HL-60 (cell line): ENCODE data around the gene TTC9C.
A peak's percentile ranks its signal among the peaks of the same experiment; 100 is the strongest.

Experiments used
- DNase-seq, 2 experiments: peaks; one replicate each; pipeline ENCODE4 v3.0.0-alpha.2; 2010 to 2020; ENCODE audit warnings: low read depth in 1 of 2, low spot score in 1 of 2
- H3K27ac ChIP-seq: fragments of 250-450 bp; sonication (Bioruptor Pico); replicated peaks from 2 replicates; pipeline ENCODE4 v1.5.1; 2020; ENCODE audit warnings: mild to moderate bottlenecking, moderate library complexity
- H3K27me3 ChIP-seq: fragments of 250-450 bp; sonication (Bioruptor Pico); 2 replicates; pipeline ENCODE4 v1.5.1; 2021; ENCODE audit warnings: mild to moderate bottlenecking, moderate library complexity; ENCODE audit not compliant: insufficient read depth, poor library complexity, severe bottlenecking
- H3K4me3 ChIP-seq: replicated peaks from 2 replicates; pipeline ENCODE4 v1.5.1; 2011; ENCODE audit warnings: mild to moderate bottlenecking, control low read depth, low read length; ENCODE audit not compliant: insufficient read depth
- CTCF ChIP-seq: IDR thresholded peaks from one replicate; pipeline ENCODE4 v1.5.1; 2011; ENCODE audit warnings: low read length, control low read depth, inconsistent platforms; ENCODE audit not compliant: insufficient read depth
- GABPA ChIP-seq: IDR thresholded peaks from 2 replicates; pipeline ENCODE4 v1.6.1; 2012; ENCODE audit warnings: low read depth
- POLR2AphosphoS5 ChIP-seq: IDR thresholded peaks from 2 replicates; pipeline ENCODE4 v1.6.1; 2012; ENCODE audit warnings: low read depth
- REST ChIP-seq: IDR thresholded peaks from 2 replicates; pipeline ENCODE4 v1.6.1; 2012; ENCODE audit warnings: low read depth; ENCODE audit not compliant: insufficient replicate concordance
- SPI1 ChIP-seq: IDR thresholded peaks from 2 replicates; pipeline ENCODE4 v1.6.1; 2012; ENCODE audit warnings: low read depth, mild to moderate bottlenecking, borderline replicate concordance

TTC9C gene

GRCh38 chr11:62707277-62707861, 20.9 kb upstream of the TTC9C start, which contains the start of the genes BSCL2 and GNG3:
TSS of gene BSCL2 (minus strand) at chr11:62707424. CDS start at chr11:62707195, 229 bp downstream.
TSS of gene GNG3 (plus strand) at chr11:62707676. CDS start at chr11:62708296, 620 bp downstream.
- peak within 1 kb of the TSS; percentile 24 for H3K4me3 ChIP-seq
- no peaks in the 10 kb centered on the region for H3K27me3 ChIP-seq
- no peak for TF ChIP-seq GABPA
- no peak for TF ChIP-seq SPI1
- TF ChIP-seq REST = no peak
- no peak for TF ChIP-seq POLR2AphosphoS5
- no peak for TF ChIP-seq CTCF
- H3K27ac ChIP-seq = no peak within 1 kb of the TSS
- no peak for DNase-seq

- H3K27me3 ChIP-seq = no peaks in the 10 kb centered on the region
- H3K27ac ChIP-seq = no peak overlapping the region
- no peak for TF ChIP-seq REST
- no peak for TF ChIP-seq CTCF
- no peak for TF ChIP-seq POLR2AphosphoS5
- no peak for TF ChIP-seq SPI1
- TF ChIP-seq GABPA = no peak
- no peak for DNase-seq
- no peak overlapping the region for H3K4me3 ChIP-seq
These were observed 19.9 kb upstream of the TTC9C start for GRCh38 chr11:62708392-62708791.

GRCh38 chr11:62708793-62709192, 19.5 kb upstream of the TTC9C start:
- no peak for DNase-seq
- no peaks in the 10 kb centered on the region for H3K27me3 ChIP-seq
- H3K27ac ChIP-seq = peak overlapping the region; percentile 88
- no peak for TF ChIP-seq POLR2AphosphoS5
- TF ChIP-seq REST = no peak
- TF ChIP-seq GABPA = no peak
- TF ChIP-seq SPI1 = no peak
- no peak for TF ChIP-seq CTCF
- peak overlapping the region; percentile 49 for H3K4me3 ChIP-seq
